Left cardiac atrium (tissue), 4 donors: ENCODE measurements around the gene C2CD3. TPM values are rescaled to one million over a fixed set of nuclear protein-coding genes. Genes with fewer than 3 reads are reported as not detected.
"Not testable (repeated sequence)": the region's sequence is repeated elsewhere in the genome, so short reads cannot be mapped to it uniquely, and the experiment has no call there.

Experiments
- ATAC-seq, 2 donors: fragments of 200-7000 bp; cut with Tn5 transposase; one replicate each; pipeline ENCODE4 v1.9.1; 2020; ENCODE audit warnings: mild to moderate bottlenecking in 2 of 2, moderate library complexity in 2 of 2
- DNase-seq: peaks from one replicate; pipeline ENCODE4 v3.0.0-alpha.2; 2020
- intact Hi-C, 2 donors: fragments of 100-400 bp; cut with DNase I; formaldehyde crosslinking; loops; one replicate each; pipeline versions ENCODE4 v1.14.1 to v1.15.1; 2022 to 2023
- total RNA-seq, 2 donors: library from RNA; stranded (reverse); fragmentation: NEBNext Ultra II Directional; extraction: Animal tissue kit (Norgen Biotek cat#: 25700); gene quantifications; one replicate each; pipeline ENCODE4 v1.2.1, GENCODE V29; 2021
- donor health status: DM: no; HTN: yes; CAD: no.
- donor health status: DM: no; HTN: yes; CAD: no; lungs with severe emphysema.
- donor health status: DM: yes; HTN: yes; CAD: no.
- donor health status: Dilated cardiomyopathy.

Gene C2CD3
- total RNA-seq, 2 donors from 2014 or later = 12.2 to 17.9 TPM

GRCh38 chr11:74129121-74129520 is 41.7 kb downstream of the C2CD3 start:
- DNase-seq, intact Hi-C loops, ATAC-seq: not testable (repeated sequence)

GRCh38 chr11:74123008-74123448 is 47.8 kb downstream of the C2CD3 start:
- no peak for DNase-seq
- intact Hi-C loops = no loop called here
- no peak for ATAC-seq

GRCh38 chr11:74121804-74122203 is 49.0 kb downstream of the C2CD3 start:
- ATAC-seq = no peak
- intact Hi-C loops = no loop called here
- no peak for DNase-seq

- DNase-seq, intact Hi-C loops, ATAC-seq: not testable (repeated sequence)
These were observed 50.4 kb downstream of the C2CD3 start for GRCh38 chr11:74120260-74121035.

- no peak for DNase-seq
- ATAC-seq = no peak
- intact Hi-C loops = no loop called here
These were observed 54.1 kb downstream of the C2CD3 start for GRCh38 chr11:74116719-74117118.

- intact Hi-C loops = no loop called here
- DNase-seq (no peak), ATAC-seq (no peak)
These were observed 57.9 kb downstream of the C2CD3 start for GRCh38 chr11:74112877-74113276.

GRCh38 chr11:74106124-74106523 is 64.7 kb downstream of the C2CD3 start:
- intact Hi-C loops = no loop called here
- DNase-seq (no peak), ATAC-seq (no peak)

- no peak for DNase-seq
- intact Hi-C loops = no loop called here
- no peak for ATAC-seq
These were observed 68.5 kb downstream of the C2CD3 start for GRCh38 chr11:74102321-74102720.

- ATAC-seq (no peak), DNase-seq (no peak)
- intact Hi-C loops = no loop called here
These were observed 70.1 kb downstream of the C2CD3 start for GRCh38 chr11:74100735-74101134.

GRCh38 chr11:74100231-74100630 is 70.6 kb downstream of the C2CD3 start:
- DNase-seq (no peak), ATAC-seq (no peak)
- intact Hi-C loops = no loop called here

- DNase-seq = no peak
- intact Hi-C loops = no loop called here
- ATAC-seq = no peak
These were observed 73.0 kb downstream of the C2CD3 start for GRCh38 chr11:74097686-74098237.

- no peak for ATAC-seq
- intact Hi-C loops = no loop called here
- no peak for DNase-seq
These were observed 76.4 kb downstream of the C2CD3 start for GRCh38 chr11:74094393-74094792.

GRCh38 chr11:74092425-74092824 is 78.4 kb downstream of the C2CD3 start:
- intact Hi-C loops = no loop called here
- DNase-seq = no peak
- ATAC-seq = no peak

GRCh38 chr11:74091549-74091948 is 79.3 kb downstream of the C2CD3 start:
- no peak for ATAC-seq
- no peak for DNase-seq
- intact Hi-C loops = no loop called here

- DNase-seq (no peak), ATAC-seq (no peak)
- intact Hi-C loops = no loop called here
These were observed 80.1 kb downstream of the C2CD3 start for GRCh38 chr11:74090701-74091100.

- DNase-seq (no peak), ATAC-seq (no peak)
- intact Hi-C loops = no loop called here
These were observed 84.4 kb downstream of the C2CD3 start for GRCh38 chr11:74086242-74086884.

GRCh38 chr11:74085542-74085892 is 85.3 kb downstream of the C2CD3 start:
- intact Hi-C loops = no loop called here
- peak in 1 of 2 donors; percentile 56 for ATAC-seq
- DNase-seq = no peak

- ATAC-seq (peak in 1 of 2 donors; percentile 40), DNase-seq (no peak)
- intact Hi-C loops = no loop called here
These were observed 85.8 kb downstream of the C2CD3 start for GRCh38 chr11:74084796-74085541.

GRCh38 chr11:74083927-74084326 is 86.9 kb downstream of the C2CD3 start:
- ATAC-seq, intact Hi-C loops, DNase-seq: not testable (repeated sequence)

- ATAC-seq (no peak), DNase-seq (no peak)
- intact Hi-C loops = no loop called here
These were observed 89.4 kb downstream of the C2CD3 start for GRCh38 chr11:74081428-74081827.
